Esophagus (tissue), 2 donors: ENCODE data around the gene ACVRL1. TPM values are rescaled to one million over a fixed set of nuclear protein-coding genes. Genes with fewer than 3 reads are reported as not detected.

ENCODE experiments used
- H3K27ac ChIP-seq, 2 donors: one replicate each; pipeline ENCODE4 v1.5.1; 2013; ENCODE audit warnings: low read depth in 2 of 2, mild to moderate bottlenecking in 2 of 2, inconsistent platforms in 1 of 2, low read length in 1 of 2, moderate library complexity in 1 of 2
- H3K27me3 ChIP-seq, 2 donors: one replicate each; pipeline ENCODE4 v1.6.1; 2013; ENCODE audit warnings: low read length in 2 of 2, control low read depth in 1 of 2, mild to moderate bottlenecking in 1 of 2; ENCODE audit not compliant: insufficient read depth in 2 of 2, control insufficient read depth in 1 of 2
- H3K36me3 ChIP-seq, 2 donors: one replicate each; pipeline ENCODE4 v1.6.1; 2013; ENCODE audit warnings: low read length in 1 of 2; ENCODE audit not compliant: control insufficient read depth in 2 of 2, insufficient read depth in 2 of 2
- H3K4me1 ChIP-seq, 2 donors: one replicate each; pipeline ENCODE4 v1.6.1; 2013; ENCODE audit warnings: low read length in 1 of 2; ENCODE audit not compliant: control insufficient read depth in 2 of 2, insufficient read depth in 2 of 2
- H3K4me3 ChIP-seq, 2 donors: one replicate each; pipeline ENCODE4 v1.5.1; 2013; ENCODE audit warnings: low read length in 2 of 2, mild to moderate bottlenecking in 2 of 2, low read depth in 1 of 2, moderate library complexity in 1 of 2
- H3K9me3 ChIP-seq, 2 donors: one replicate each; pipeline ENCODE4 v1.6.1; 2013; ENCODE audit warnings: mild to moderate bottlenecking in 2 of 2, low read depth in 1 of 2, low read length in 1 of 2, moderate library complexity in 1 of 2; ENCODE audit not compliant: control insufficient read depth in 2 of 2, insufficient read depth in 1 of 2
- WGBS, 2 donors: extraction: QIAGEN DNeasy Blood & Tissue Kit; methylation state at CpG; one replicate each; pipeline ENCODE4 v1.1.7; 2013; 5-methylcytosine and 5-hydroxymethylcytosine counted together
- polyA plus RNA-seq, 2 donors: library from polyadenylated mRNA; stranded (reverse); fragments of 200-250 nt; gene quantifications; one replicate each; pipeline ENCODE4 v1.2.3, GENCODE V29; 2013
- donor health status: healthy with polysubstance abuse.
- donor health status: Bipolar disorder and iron deficiency.

The ACVRL1 gene
- 1 to 10 TPM; 3.4 to 5.2 TPM for polyA plus RNA-seq

DNA sequence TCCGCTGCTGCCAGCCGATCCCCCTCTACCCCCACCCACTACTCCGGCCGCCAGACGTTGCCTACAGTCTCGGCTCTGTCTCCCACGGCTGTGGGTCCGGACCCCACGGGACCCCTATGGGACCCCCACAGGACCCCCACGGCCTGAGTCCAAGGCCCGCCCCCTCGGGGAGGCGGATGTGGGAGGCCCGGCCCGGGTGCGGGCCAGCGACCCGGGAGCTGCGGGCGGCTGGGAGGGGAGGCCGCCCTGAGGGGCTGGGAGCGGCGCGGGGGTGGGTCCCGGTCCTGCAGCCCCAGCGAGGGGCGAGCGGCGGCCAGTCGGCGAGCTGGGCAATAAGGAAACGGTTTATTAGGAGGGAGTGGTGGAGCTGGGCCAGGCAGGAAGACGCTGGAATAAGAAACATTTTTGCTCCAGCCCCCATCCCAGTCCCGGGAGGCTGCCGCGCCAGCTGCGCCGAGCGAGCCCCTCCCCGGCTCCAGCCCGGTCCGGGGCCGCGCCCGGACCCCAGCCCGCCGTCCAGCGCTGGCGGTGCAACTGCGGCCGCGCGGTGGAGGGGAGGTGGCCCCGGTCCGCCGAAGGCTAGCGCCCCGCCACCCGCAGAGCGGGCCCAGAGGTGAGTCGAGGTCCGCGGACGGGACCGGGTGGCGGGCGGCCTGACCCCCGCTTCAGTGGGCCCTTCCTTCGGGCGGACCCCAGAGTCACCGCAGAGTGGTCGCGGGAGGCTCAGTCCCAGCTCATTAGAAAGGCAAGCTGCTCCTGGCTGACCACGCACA lies at the start of gene ACVRL1:
Gene ACVRL1 (plus strand): TSS at position 422 of the 773 bp plus-strand sequence. CDS start 4,971 bp downstream, outside the sequence.
- Histone ChIP-seq H3K27ac (peak within 1 kb of the TSS; percentile 78 to 86), H3K4me1 (peaks cover 0 to 4% of the 10 kb centered on the region in 2 donors), H3K9me3 (no peaks in the 10 kb centered on the region), H3K36me3 (no peaks in the 10 kb centered on the region), H3K27me3 (peaks cover 0 to 6% of the 10 kb centered on the region in 2 donors), H3K4me3 (peak within 1 kb of the TSS; percentile 30 to 44)
- 11 to 12% methylated on average over 73 to 74 of the region's 74 CpGs for WGBS, 2 donors

DNA sequence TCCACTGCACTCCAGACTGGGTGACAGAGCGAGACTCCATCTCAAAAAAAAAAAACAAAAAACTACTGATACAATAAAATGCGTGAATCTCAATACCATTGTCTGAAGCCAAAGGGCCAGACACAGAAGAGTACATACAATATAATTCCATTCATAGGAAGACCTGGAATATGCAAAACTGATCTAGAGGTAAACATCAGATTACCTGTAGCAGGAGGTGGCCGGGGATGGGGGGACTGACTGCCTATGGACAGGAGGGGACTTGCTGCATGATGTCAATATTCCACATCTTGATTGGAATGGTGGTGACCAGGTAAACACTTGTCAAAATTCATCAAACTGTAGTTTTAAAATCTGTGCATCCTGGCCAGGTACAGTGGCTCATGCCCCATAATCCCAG lies 46.3 kb upstream of the ACVRL1 start:
- Histone ChIP-seq H3K4me1 (no peaks in the 10 kb centered on the region), H3K4me3 (no peak overlapping the region), H3K9me3 (no peaks in the 10 kb centered on the region), H3K27me3 (no peaks in the 10 kb centered on the region), H3K27ac (no peak overlapping the region), H3K36me3 (no peaks in the 10 kb centered on the region)
- 87 to 91% methylated on average over 3 of the region's 3 CpGs for WGBS, 2 donors

DNA sequence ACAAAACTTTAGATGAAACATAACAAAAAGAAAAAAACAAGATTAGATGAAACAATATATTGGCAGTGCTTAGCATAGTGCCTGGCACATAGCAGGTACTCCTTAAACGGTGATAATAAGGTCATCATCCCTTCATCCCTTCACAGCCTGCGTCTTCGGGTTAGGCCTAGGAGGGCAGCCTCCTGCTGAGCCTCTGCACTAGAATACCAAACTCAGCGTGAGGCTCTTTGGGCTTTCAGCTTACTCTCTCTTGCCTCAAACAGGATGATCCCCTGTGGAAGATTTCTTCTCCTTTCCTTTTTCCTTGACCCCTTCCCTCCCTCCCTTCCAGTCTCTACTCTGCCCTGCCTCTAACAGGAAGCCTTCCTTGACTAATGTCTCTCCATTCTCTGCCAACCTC lies 44.4 kb upstream of the ACVRL1 start:
- 81 to 83% methylated on average over 4 of the region's 4 CpGs for WGBS, 2 donors
- Histone ChIP-seq H3K9me3 (no peaks in the 10 kb centered on the region), H3K36me3 (no peaks in the 10 kb centered on the region), H3K4me1 (no peaks in the 10 kb centered on the region), H3K4me3 (no peak overlapping the region), H3K27me3 (no peaks in the 10 kb centered on the region), H3K27ac (no peak overlapping the region)

DNA sequence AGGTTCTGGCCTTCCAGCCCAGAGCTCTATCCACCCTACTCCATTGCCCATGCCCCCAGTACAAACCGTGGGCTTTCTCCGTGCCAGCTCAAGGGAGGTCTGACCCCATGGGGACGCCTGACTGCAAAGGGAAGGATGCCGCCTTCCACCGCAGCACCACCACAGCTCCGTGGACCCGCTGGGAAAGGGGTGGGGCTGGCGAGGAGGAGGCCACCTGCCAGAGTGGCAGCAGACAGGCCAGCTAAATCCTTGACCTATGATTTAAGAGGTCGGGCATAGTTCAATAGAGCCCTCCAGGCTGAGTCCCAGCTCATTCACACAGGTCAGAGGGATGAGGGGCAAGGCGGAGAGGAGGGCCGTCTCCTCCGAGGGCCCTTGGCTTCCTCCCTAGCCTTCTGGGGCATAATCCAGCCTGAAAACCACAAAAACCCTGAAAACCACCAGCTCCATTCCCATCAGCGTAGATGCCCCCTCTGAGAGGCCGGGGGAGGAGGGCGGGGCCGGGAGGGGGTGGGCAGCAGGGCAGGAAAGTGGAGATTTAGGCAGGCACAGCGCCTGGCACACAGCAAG lies 43.9 kb upstream of the ACVRL1 start:
- Histone ChIP-seq H3K4me3 (no peak overlapping the region), H3K9me3 (no peaks in the 10 kb centered on the region), H3K36me3 (no peaks in the 10 kb centered on the region), H3K4me1 (no peaks in the 10 kb centered on the region), H3K27me3 (no peaks in the 10 kb centered on the region), H3K27ac (no peak overlapping the region)
- 32% methylated on average over 16 to 17 of the region's 17 CpGs for WGBS, 2 donors

DNA sequence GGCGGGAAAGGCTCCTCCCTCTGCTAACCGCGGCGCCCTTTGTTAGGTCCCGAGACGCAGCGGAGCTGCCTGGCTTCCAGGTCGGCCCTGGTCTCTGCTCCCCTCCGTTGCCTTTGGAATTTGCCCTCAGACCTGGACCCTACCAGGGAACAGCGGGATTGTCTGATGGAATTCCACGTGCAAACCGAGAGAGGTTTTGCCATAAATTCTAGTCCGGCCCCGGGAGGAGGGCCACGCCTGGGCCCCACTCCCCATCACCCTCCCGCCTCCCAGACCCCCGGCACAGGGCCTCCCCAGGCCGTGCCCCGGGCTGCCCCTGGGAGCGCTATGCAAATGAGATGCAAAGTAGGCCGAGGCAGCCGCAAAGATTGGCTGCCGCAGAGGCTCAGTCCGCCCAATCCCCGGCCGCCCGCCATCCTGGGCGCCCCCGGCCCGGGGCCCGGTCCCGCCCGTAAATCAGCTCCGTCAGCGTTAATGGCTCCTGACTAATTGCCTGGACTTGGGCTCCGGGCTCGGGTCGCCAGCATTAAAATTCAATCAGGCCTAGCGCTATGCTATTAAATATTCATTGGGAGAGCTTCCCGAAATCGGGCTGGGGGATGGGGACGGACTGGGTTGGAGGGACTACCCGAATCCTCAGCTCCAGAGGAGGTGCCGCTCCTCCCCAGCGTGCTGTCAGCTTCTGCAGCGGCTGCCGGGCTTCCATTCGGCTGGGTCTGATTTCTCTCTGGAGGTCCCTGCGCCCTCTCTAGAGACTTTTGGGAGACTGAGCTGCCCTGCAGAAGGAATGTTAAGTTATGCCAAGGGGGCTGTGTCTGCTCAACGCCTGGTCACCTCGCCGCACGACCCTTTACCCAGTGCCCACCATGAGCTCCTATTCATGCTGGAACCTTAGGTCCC lies 43.1 kb upstream of the ACVRL1 start:
- Histone ChIP-seq H3K36me3 (no peaks in the 10 kb centered on the region), H3K4me1 (peaks cover 0 to 4% of the 10 kb centered on the region in 2 donors), H3K9me3 (peaks cover 0 to 2% of the 10 kb centered on the region in 2 donors), H3K27ac (no peak overlapping the region), H3K27me3 (peaks cover 0 to 4% of the 10 kb centered on the region in 2 donors), H3K4me3 (peak overlapping the region in 1 of 2 donors; percentile 19)
- 12 to 13% methylated on average over 52 to 53 of the region's 53 CpGs for WGBS, 2 donors

DNA sequence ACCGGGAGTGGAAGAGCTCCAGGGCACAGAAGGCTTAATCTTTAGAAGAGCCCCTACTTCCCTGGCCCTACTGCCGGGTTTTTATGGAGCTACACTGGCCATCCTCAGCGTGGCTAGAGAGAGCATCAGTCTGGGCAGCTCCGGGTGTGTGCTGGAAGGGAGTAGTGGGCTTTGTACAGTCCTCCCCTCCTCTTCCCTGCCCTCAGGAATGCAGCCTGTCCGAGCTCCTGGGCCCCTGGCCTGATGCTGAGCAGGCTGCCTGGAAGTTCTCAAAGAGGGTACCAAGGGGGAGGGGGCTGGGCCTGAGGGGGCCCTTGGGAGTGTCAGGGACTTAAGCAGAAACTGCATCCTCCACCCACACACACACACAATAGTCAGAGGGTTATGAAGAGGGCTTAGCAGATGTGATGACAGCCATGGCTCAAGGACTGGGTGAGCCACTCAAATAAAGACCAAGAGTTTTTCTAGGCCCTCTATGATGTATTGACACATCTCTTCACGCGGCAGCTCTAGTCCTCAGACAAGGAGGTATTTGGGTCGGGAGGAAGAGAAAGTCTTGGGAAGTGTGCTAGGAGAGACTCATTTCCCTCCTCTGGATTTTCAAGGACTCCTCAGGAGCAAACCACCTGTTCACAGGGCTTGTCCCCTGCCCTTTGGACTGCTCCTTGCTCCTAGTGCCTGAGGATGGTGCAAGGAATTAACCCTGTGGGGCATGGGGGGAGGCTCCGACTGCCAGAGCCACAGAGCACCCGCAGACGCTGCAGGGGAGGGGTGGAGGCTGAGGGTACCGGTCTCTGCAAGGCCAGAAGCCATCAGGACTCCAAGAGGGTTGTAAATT lies 42.3 kb upstream of the ACVRL1 start:
- no peak overlapping the region for H3K4me3 ChIP-seq
- 79% methylated on average over 12 of the region's 12 CpGs for WGBS, 2 donors
- H3K9me3 ChIP-seq: peaks cover 0 to 2% of the 10 kb centered on the region in 2 donors

DNA sequence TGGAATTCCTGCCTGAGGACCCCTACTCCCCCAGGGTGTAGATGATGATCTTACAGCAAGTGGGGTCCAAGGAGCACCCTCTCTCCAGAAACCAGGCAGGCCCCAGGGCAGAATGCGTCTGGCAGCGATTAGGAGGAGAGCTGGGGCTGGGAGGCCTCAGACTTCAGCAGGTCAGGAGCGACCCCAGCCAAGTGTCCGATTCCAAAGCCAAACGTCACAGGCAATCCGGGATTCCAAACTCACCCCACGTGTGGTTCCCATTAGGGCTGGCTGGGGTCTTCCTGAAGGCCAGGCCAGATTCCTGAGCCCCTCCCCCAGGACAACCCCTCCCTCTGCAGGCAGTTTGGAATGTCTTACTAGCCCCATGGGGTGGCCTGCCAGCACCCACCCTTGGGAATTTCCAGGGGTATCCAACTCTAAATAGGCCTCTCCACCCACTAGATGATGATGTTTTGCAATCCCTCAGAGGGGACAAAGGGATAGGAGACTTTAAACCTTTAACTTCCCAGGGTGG lies 41.5 kb upstream of the ACVRL1 start:
- Histone ChIP-seq H3K4me3 (no peak overlapping the region), H3K4me1 (peaks cover 0 to 4% of the 10 kb centered on the region in 2 donors), H3K27ac (no peak overlapping the region), H3K27me3 (peaks cover 0 to 6% of the 10 kb centered on the region in 2 donors), H3K9me3 (peaks cover 0 to 2% of the 10 kb centered on the region in 2 donors), H3K36me3 (no peaks in the 10 kb centered on the region)
- 87 to 89% methylated on average over 7 of the region's 7 CpGs for WGBS, 2 donors

More for the DNA sequence above, 42.3 kb upstream of the ACVRL1 start:
- H3K4me1 ChIP-seq: peaks cover 0 to 4% of the 10 kb centered on the region in 2 donors
- H3K27me3 ChIP-seq: peaks cover 0 to 6% of the 10 kb centered on the region in 2 donors
- H3K27ac ChIP-seq: no peak overlapping the region
- H3K36me3 ChIP-seq: no peaks in the 10 kb centered on the region

DNA sequence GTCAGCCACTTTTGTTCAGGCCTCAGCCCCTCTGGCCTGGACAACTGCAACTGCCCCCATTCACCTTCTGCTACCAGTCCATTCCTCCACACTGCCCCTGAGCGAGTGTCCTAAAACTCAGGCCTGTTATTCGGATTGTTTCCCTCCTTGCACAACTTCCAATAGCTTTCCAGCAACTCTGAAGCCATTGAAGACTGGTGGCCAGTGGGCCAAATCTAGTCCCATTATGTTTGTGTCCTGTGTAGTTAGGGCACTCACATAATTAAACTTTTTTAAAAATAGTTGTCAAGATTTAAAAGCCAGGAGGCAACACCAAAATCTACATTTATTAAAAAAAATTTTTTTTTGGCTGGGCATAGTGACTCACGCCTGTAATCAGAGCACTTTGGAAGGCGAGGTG lies 41.0 kb upstream of the ACVRL1 start:
- Histone ChIP-seq H3K36me3 (no peaks in the 10 kb centered on the region), H3K4me1 (peaks cover 0 to 4% of the 10 kb centered on the region in 2 donors), H3K27me3 (peaks cover 0 to 6% of the 10 kb centered on the region in 2 donors), H3K27ac (no peak overlapping the region), H3K4me3 (no peak overlapping the region), H3K9me3 (peaks cover 0 to 2% of the 10 kb centered on the region in 2 donors)
- WGBS, 2 donors: 89 to 91% methylated on average over 4 of the region's 4 CpGs
